Epithelial cell of proximal tubule (primary cell): Measurements from ENCODE around the gene SSRP1. TPM values are rescaled to one million over a fixed set of nuclear protein-coding genes. Genes with fewer than 3 reads are reported as not detected.

ENCODE experiments used
- DNase-seq: peaks from one replicate; pipeline ENCODE4 v3.0.0-alpha.2; 2011; ENCODE audit warnings: low read depth
- H3K4me3 ChIP-seq: 2 replicates; pipeline ENCODE4 v1.5.1; 2011; ENCODE audit warnings: low read depth, mild to moderate bottlenecking, low read length
- CTCF ChIP-seq: conservative IDR thresholded peaks from 2 replicates; pipeline ENCODE4 v1.5.1; 2012; ENCODE audit warnings: low read depth, mild to moderate bottlenecking, low read length
- total RNA-seq: library from RNA; depleted of rRNA; stranded (reverse); fragments of >200 nt; gene quantifications from 2 replicates; pipeline ENCODE4 v1.2.3, GENCODE V29; 2015

The SSRP1 gene
- total RNA-seq: 141 and 218 TPM in 2 replicates

- no peak for DNase-seq
- H3K4me3 ChIP-seq: peak within 1 kb of the TSS; percentile 75
- TF ChIP-seq CTCF: no peak
These were observed at the start of gene SSRP1 for GRCh38 chr11:57335343-57336110. Gene SSRP1 (minus strand): TSS chr11:57335892. CDS start chr11:57335121, 771 bp downstream.

- H3K4me3 ChIP-seq: no peak within 1 kb of the TSS
- TF ChIP-seq CTCF: no peak
- DNase-seq: no peak
These were observed 45.3 kb upstream of the SSRP1 start, which contains the start of gene PRG3 for GRCh38 chr11:57380975-57381374. Gene PRG3 (minus strand): TSS chr11:57381150. CDS start chr11:57380708, 442 bp downstream.

GRCh38 chr11:57379732-57380131 lies 44.0 kb upstream of the SSRP1 start:
- H3K4me3 ChIP-seq: no peak overlapping the region
- DNase-seq: no peak
- no peak for TF ChIP-seq CTCF

GRCh38 chr11:57378186-57378585 lies 42.5 kb upstream of the SSRP1 start:
- peak; percentile 39 for DNase-seq
- TF ChIP-seq CTCF: no peak
- H3K4me3 ChIP-seq: no peak overlapping the region

GRCh38 chr11:57377107-57377506 lies 41.4 kb upstream of the SSRP1 start:
- no peak for DNase-seq
- H3K4me3 ChIP-seq: no peak overlapping the region
- TF ChIP-seq CTCF: no peak

GRCh38 chr11:57376095-57377090 lies 40.7 kb upstream of the SSRP1 start:
- no peak overlapping the region for H3K4me3 ChIP-seq
- no peak for TF ChIP-seq CTCF
- no peak for DNase-seq
